ENCODE results near the gene SEC24B. TPM values are rescaled to one million over a fixed set of nuclear protein-coding genes. Genes with fewer than 3 reads are reported as not detected.
"Not testable (repeated sequence)": the region's sequence is repeated elsewhere in the genome, so short reads cannot be mapped to it uniquely, and the experiment has no call there.

The SEC24B gene
- total RNA-seq, 1 donor from 2014 or later: 27.9 TPM

GRCh38 chr4:109574931-109575804, 141.6 kb downstream of the SEC24B start:
- DNase-seq (ENCODE audit: low read depth): peak; percentile 71

GRCh38 chr4:109576462-109576861, 142.8 kb downstream of the SEC24B start:
- DNase-seq (ENCODE audit: low read depth): peak; percentile 10

- DNase-seq (ENCODE audit: low read depth): no peak
Observed at GRCh38 chr4:109578846-109579245, 145.2 kb downstream of the SEC24B start.

- not testable (repeated sequence) for DNase-seq (ENCODE audit: low read depth)
Observed at GRCh38 chr4:109579997-109580396, 146.4 kb downstream of the SEC24B start.

- DNase-seq (ENCODE audit: low read depth): no peak
Observed at GRCh38 chr4:109588176-109588575, 154.6 kb downstream of the SEC24B start.

- DNase-seq (ENCODE audit: low read depth): no peak
Observed at GRCh38 chr4:109589119-109589518, 155.5 kb downstream of the SEC24B start.

- no peak for DNase-seq (ENCODE audit: low read depth)
Observed at GRCh38 chr4:109589605-109590004, 156.0 kb downstream of the SEC24B start.

MicroRNAs encoded within 50 kb of the gene (microRNA counts, 767-probe panel; counts per million panel counts)
- not detected for microRNA hsa-miR-576-3p
- not detected for microRNA hsa-miR-576-5p

Small RNAs within 50 kb of the gene (microRNA-seq; reads per million reads assigned to microRNA genes)
- gene MIR576: 16.0 reads per million, percentile 37 among the genes with 10 or more reads in this experiment

Other genes starting within 250 kb of the SEC24B start
- gene COL25A1, start 131.2 kb upstream of the SEC24B start, total RNA-seq: 25.0 and 85.7 TPM in 2 replicates
- 47.3 and 77.1 TPM in 2 replicates for gene MCUB, start 126.4 kb downstream of the SEC24B start, total RNA-seq